Stimulated activated CD4-positive, alpha-beta T cell treated with anti-CD3 and anti-CD28 coated beads, Interleukin-15, amount 100 ng/mL, for 24 hours (primary cell): ENCODE measurements around the gene MRNIP.
A peak's percentile ranks its signal among the peaks of the same experiment; 100 is the strongest.

ENCODE experiments used
- DNase-seq: peaks from one replicate; pipeline ENCODE4 v3.0.0-alpha.2; 2020

The MRNIP gene, protein sequence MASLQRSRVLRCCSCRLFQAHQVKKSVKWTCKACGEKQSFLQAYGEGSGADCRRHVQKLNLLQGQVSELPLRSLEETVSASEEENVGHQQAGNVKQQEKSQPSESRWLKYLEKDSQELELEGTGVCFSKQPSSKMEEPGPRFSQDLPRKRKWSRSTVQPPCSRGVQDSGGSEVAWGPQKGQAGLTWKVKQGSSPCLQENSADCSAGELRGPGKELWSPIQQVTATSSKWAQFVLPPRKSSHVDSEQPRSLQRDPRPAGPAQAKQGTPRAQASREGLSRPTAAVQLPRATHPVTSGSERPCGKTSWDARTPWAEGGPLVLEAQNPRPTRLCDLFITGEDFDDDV

GRCh38 chr5:179858586-179859427, at the start of gene MRNIP:
TSS of gene MRNIP (minus strand) at chr5:179858817. CDS start at chr5:179858796, 21 bp downstream.
- peak; percentile 96 for DNase-seq

DNA sequence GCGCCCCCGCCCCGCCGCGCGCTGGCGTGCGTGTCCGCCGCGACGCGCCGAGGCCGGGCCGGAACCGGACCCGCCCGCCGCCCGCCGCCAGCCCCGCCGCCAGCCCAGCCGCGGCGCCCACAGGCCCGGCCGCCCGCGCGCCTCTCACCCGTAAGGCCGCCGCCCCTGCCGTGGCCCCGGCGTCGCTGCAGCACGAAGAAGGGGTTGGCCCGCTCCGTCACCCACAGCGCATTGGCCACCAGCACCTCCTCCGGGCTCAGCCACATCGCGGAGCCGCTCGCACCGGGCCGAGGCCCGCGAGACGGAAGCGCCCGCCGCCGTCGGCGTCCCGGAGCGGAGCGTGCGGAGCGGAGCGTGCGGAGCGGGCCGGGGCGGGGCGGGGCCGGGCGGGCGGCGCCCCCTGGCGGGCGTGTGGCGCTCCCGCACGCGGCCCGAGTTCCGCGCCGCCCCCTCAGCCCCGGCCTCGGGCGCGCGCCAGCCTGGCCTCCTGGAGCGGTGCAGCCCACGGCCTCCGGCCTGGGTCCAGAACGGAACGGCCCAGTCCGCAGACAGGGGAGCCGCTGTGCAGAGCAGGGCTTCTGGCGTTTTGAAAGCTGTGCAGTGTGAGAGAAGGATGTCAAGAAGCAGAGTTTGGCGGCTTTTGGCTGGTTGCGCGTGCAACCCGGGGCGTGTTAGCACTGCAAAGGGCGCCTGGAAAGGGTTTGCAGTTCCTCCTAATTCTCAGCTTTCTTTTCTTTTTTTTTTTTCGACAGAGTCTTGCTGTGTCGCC, 49.1 kb upstream of the MRNIP start, which contains the start of gene TBC1D9B:
TSS of gene TBC1D9B (minus strand) at position 342 of the 769 bp plus-strand sequence. CDS start at position 266, 76 bp downstream.
- peak; percentile 73 for DNase-seq

DNA sequence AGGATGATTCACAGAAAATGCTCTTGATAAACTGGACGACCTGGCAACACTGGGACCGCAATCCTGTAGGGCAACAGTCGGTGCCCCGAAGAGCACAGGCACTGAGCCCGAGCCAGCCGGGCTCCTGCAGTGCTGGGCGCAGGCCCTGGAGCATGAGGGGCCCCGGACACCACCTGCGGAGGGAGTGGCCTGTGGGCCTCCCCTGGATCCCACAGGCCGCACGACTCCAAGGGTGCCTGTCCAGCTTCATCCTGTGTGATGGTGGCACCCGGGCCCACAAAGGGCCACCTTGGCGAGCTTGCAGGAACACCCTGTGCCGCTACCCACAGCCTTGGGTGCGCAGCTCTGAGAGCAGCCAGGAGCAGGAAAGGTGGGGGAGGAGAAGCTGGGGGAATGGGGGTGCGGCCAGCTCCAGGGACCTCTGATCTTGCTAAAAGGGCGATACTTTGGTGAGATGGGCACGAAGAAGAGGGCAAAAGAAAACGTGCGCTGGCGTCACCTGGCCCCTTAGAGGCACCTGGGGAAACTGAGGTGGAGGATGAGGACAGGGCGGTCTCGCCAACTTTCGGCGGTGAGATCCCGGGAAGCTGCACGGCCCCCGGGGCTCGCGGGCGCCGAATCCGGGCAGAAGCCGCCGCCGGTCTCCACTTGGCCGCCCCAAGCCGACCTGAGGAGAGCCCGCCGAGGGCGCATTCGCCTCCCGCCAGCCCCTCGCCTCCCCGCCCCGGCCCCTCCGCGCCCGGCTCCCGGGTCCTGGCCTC, 48.4 kb upstream of the MRNIP start:
- peak; percentile 43 for DNase-seq

DNA sequence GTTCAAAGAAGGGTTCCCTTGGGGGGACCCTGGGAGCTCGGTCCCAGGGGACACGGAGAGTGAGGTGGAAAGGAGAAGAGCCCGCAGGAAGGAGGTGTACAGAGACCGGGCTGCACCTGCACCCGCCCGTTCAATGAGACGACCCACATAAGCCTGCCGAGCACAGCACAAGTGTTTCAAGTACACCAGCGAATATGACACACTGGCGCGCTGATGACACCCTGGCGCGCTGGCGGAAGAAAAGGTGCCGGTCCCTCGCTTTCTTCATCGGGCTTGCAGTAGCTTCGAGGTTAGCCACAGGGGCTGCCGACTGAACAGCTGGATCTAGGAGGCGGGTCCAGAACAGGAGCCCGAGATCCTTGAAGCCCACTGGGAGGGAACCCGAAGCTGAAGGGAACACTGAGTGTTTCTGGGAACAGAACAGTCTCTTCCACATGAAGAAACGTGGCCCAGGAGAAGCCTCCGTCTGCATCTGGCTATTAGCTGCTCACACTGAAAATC, 47.7 kb upstream of the MRNIP start:
- no peak for DNase-seq

DNA sequence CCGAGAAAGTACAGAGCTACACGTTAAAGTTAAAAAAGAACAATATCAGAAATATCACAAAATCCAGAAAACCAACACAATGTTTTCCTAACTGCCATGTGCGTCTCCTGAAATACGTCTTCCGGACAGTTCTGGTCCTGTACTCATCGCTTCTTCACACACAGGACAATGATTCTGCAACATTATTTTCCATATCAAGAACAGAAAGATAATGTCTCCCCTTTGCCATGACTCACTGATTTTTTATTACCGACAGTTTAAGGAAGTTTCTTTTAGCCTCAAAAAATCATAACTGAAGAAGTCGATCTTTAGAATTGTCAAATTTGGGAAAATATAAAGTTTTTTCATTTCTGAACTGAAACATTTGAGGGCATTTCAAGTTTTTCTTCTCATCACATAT, 46.5 kb upstream of the MRNIP start:
- no peak for DNase-seq

DNA sequence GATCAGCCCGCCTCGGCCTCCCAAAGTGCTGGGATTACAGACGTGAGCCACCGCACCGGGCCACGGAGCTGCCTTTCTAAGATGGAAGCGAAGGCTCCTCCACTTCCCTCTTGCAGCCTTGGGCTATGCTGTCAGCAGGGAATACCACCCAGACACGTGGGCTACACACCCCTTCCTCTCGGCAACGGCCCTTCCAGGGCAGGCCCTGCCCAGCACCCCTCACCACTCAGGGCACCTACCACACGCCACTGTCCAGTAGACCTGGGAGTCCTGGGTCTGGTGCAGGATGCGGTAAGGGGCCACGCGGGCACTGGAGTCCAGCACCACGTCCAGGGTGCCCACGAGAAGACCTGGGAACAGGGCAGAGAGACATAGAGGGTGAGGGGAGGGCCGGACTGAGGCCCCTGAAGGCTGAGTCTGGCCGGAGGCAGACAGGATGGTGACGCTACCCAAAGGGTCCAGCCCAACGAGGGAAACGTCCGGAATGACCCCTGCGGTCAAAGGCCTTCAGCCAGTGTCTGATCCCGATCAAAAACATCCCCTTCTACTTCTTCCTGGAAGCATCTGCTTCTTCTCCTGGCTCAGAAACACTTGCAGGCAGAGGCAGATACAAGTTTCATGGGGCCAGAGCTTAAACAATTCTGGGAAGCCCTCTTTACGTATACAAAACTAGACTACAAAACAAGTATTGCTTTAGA, 46.0 kb upstream of the MRNIP start:
- no peak for DNase-seq

DNA sequence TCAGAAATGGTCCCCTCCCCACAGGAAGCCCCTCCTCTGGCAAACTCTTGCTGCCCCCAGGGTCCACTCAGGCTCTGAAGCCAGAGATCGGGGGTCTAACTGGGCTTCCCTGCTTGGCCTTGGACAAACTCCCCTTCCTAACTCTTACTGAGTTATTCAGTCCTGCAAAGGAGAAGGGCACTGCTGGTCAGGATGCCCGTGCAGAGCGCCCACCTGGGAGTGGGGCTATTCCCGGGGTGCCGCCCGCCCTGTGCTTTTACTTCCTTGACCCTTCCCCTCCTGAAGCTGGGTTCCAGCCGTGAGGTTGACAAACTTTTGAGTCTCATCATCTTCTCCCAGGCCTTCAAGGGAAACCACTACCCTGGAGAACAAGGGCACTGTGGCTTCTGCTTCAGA, 44.1 kb upstream of the MRNIP start:
- no peak for DNase-seq

GRCh38 chr5:179901915-179902762, 43.5 kb upstream of the MRNIP start:
- DNase-seq: no peak

DNA sequence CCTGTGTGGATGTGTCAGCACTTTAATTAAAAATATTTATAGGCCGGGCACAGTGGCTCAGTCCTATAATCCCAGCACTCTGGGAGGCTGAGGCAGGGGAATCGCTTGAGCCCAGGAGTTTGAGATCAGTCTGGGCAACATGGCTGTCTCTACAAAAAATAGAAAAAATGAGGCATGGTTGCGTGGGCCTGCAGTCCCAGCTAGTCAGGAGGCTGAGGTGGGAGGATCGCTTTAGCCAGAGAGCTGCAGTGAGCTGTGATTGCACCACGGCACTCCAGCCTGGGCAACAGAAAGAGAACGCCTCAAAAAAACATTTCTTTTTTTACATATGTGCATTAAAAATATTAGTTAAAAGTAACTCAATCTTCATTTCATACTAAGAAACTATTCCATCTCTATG, 42.8 kb upstream of the MRNIP start:
- DNase-seq: no peak

DNA sequence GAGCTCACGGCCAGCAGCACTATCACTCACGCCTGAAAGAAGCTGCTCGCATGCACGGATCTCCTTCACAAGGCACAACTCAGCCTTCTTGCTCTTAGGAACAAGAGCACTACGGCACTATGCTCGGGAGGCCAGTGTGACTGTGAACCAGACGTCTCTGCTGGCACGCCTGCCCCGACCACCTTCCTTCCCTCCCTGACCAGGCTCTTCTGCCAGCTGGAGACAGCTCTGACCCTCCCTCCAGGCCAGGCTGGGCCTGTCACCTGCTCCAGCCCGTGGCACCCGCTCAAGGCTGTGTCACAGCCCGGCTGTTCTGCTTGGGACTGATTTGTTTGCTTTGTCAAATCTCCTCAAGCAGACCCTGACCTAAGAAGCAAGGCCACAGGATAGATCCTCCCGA, 42.1 kb upstream of the MRNIP start:
- DNase-seq: no peak

DNA sequence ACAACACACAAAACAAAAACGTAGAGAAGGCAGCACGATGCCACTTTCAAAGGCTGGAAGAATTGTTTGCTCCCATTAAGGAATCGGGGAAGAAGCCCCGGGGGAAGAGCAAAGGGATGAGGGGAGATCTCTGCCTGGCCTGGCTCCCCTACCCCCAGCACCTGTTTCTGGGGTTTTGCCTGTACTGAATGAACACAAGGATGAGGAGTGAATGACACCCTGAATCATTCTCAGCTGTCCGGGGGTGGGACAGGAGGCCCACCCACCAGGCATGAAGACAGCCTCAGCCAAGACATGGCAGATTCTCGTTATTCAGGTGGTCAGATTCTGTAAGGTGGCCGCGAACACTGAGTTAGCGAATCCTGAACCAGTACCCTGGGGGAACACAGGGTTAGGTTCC, 41.6 kb upstream of the MRNIP start:
- no peak for DNase-seq

- DNase-seq: no peak
Observed at GRCh38 chr5:179895861-179896260, 37.2 kb upstream of the MRNIP start.

- DNase-seq: no peak
Observed at GRCh38 chr5:179893958-179894895, 35.6 kb upstream of the MRNIP start.

DNA sequence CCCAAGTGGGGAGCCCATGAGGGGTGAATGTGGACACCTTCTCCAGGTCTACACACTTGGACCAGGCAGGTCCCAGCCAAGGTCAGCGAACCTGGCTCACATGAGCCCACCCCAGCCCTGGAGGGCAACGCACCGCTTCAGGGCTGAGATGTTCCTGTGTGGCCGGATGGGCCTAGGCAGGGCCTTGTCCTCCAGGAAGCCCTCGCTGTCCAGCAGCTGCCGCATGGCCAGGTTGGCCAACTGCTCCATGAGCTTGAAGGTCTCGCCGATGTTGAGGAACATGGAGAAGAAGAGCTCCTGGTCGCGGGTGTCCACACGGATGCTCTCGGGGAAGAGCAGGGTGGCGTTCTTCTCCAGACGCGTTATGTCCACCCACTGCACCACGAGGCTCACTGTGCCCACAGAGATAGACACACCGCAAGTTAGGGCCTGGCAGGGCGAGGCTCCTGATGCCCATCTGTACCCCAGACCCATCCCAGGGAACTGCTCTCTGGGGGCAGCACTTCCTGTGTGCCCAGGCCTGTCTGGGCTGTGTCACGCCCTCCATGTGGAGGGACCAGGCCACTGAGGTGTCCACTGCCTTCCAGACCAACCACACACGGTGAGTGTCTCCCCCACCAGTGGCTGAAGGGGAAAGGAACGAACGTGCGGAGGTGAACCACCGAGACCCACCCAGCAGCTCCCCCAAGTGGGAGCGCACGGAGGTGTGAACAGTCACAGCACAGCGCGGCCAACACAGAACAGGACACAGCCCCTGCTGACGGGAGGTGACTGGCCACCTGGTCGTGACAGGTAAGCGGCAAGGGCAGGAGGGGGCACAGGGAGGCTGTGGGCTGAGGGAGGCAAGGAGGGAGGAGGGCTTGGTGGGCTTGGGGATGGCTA, 34.7 kb upstream of the MRNIP start:
- DNase-seq: no peak

GRCh38 chr5:179892255-179892654, 33.6 kb upstream of the MRNIP start:
- no peak for DNase-seq

- DNase-seq: no peak
Observed at GRCh38 chr5:179890751-179891682, 32.4 kb upstream of the MRNIP start.

DNA sequence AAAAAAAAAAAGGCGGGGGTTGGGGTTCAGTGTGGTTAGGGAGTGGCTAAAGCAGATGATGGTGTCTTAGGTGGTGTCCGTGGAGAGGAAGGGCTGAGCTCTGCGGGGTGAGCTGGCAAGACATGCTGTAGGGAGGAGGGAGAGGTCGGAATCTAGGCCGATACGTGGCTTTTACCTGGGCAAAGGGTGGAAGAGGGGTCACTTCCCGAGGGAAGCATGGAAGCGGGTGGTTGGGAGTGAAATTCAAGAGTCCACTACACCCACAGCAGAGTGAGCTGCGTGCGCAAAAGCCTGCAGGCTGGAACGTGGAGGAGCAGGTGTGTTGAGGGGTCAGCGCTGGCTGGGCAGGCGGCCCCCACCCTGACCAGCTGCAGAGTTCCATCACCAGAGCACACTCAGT, 31.3 kb upstream of the MRNIP start:
- no peak for DNase-seq
